ENCODE measurements around the gene CISD2.

DNA sequence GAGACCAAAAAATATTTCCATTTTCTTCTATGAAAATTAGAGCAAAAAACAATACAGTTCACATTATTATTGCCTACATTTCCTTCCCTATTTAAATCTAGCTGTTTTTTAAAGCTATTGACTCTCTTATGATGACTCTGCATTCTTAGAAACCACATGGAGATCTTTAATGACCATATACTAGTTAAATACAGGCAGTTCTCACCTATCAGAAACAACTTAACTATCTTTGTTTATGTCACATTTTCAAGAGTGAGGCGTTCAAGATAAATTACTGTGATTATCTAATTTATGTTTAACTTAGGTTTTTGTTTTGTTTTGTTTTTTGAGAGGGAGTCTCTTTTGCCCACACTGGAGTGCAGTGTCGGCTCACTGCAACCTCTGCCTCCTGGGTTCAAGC, 3.0 kb downstream of the CISD2 start:
- TF ChIP-seq, protein P1, sequence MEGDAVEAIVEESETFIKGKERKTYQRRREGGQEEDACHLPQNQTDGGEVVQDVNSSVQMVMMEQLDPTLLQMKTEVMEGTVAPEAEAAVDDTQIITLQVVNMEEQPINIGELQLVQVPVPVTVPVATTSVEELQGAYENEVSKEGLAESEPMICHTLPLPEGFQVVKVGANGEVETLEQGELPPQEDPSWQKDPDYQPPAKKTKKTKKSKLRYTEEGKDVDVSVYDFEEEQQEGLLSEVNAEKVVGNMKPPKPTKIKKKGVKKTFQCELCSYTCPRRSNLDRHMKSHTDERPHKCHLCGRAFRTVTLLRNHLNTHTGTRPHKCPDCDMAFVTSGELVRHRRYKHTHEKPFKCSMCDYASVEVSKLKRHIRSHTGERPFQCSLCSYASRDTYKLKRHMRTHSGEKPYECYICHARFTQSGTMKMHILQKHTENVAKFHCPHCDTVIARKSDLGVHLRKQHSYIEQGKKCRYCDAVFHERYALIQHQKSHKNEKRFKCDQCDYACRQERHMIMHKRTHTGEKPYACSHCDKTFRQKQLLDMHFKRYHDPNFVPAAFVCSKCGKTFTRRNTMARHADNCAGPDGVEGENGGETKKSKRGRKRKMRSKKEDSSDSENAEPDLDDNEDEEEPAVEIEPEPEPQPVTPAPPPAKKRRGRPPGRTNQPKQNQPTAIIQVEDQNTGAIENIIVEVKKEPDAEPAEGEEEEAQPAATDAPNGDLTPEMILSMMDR (IDR thresholded peaks at IDR 0.05; ENCODE audit: insufficient read depth, low read length, poor library complexity, severe bottlenecking) = no peak
- no peak for TF ChIP-seq EZH2phosphoT487 (conservative IDR thresholded peaks at IDR 0.05; ENCODE audit: low read length)
